ENCODE measurements around the gene LZIC.

LZIC gene

DNA sequence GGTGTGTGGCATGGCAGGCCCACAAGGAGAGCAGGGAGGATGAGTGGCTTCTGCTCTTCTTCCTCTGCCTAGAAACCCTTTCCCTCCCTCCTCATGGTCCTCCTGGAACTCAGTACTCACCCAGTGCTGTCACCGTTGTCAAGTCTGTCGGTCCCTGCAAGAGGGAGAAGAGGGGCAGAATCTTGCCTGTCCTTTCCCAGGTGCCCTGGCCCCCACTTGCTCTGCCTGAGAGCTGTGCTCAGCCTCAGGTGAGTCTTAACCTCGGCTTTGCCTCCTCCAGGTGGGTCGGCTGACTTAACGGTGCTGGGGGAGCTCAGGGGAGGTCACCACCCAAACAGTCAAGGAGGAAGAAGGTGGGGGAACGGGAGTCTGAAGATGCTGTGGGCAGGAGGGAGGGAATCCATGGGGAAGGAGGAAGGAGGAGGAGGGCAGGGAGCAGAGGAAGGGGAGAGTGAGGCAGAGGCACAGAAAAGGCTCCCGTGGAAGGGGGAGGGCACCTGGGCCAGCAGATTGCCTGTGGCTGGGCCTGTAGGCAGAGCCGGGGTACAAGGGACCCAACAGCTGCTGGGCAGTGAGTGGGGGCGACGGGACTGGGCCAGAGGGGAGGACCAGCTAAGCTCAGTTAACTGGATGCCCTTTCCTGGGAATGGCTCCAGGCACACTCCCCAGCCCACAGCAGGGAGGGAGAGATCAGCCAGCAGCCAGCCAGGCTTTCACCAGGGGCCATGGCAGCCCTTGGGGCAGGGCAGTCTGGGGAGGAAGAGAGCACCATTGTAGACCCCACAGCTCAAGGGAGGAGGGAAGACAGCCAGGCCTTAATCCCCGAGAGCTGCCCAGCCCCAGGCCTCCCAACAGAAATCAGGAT, 59.4 kb downstream of the LZIC start:
- DNase-seq, result no peak

DNA sequence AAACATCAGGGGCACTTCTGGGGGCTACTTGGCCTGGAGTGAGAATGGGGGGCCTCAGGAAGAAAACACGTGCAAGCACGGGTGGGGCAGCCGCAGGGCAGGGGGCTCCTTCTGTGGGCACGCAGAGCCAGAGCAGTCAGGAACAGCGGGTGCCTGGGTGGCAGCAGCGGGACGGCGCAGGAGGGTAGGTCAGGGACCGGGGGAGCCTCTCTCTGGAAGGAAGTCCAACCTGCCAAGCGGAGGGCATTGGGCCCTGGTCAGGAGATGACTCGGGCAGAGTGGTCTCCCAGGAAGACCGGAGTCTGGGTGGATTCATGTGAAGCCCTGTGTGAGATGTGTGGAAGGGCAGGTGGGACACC, 60.3 kb downstream of the LZIC start:
- no peak for DNase-seq

GRCh38 chr1:9882296-9882944, 60.8 kb downstream of the LZIC start:
- no peak for DNase-seq

DNA sequence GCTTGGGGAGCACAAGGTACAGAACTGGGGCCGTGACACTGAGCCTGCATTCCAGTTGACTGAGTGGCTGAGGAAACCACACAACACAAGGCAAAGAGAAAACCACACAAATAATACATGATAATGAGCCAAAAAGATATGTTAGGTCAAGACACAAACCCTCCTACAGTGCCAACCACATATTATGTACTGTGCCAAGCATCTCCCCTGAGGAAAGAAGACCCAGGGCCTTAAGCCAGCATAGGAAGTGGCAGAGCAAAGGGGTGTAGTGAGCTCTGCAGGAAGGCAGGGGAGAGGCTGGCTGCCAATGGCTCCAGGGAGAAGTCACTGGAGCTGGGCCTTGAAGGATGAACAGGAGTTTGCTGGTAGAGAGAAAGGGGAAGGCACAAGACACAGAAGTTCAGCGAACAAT, 61.3 kb downstream of the LZIC start:
- DNase-seq, result no peak
